HCT116 (cell line): ENCODE data around the gene RNF112. TPM values are rescaled to one million over a fixed set of nuclear protein-coding genes. Genes with fewer than 3 reads are reported as not detected.

Experiments used
- ATAC-seq: fragments of 200-7000 bp; cut with Tn5 transposase; 2 replicates; pipeline ENCODE4 v1.9.1; 2020; ENCODE audit warnings: mild to moderate bottlenecking, moderate library complexity
- BruUV-seq: library from RNA; stranded (reverse); fragments of 400-500 nt; replicated peaks from 2 replicates; lab custom pipeline; 2021; lab: Mats Ljungman, UMichigan
- CTCF ChIA-PET: fragments of 300-600 bp; sonication (Branson Sonifier 250); formaldehyde crosslinking; loops from one replicate; lab custom pipeline; 2021; ENCODE audit warnings: antibody characterized with exemption; lab: Charles Lee
- POLR2A ChIA-PET: fragments of 300-600, 350-600 bp; sonication (Branson Sonifier 250); formaldehyde crosslinking; loops from one replicate; lab custom pipeline; 2021; ENCODE audit warnings: antibody characterized with exemption; lab: Charles Lee
- RAD21 ChIA-PET, 2 experiments: fragments of 300-600 bp; sonication (Branson Sonifier 250); formaldehyde crosslinking; loops; one replicate each; lab custom pipeline; 2023; ENCODE audit warnings: low total read pairs in 2 of 2; ENCODE audit not compliant: uncharacterized antibody in 2 of 2, unreplicated experiment in 2 of 2, low non-redundant PET in 1 of 2; lab: Charles Lee
- DNase-seq: peaks from one replicate; pipeline ENCODE4 v3.0.0-alpha.2; 2010; ENCODE audit warnings: low read depth, low spot score
- H2AFZ ChIP-seq: fragments of 200-600 bp; shearing (Covaris generic), sonication (generic); 2 replicates; pipeline ENCODE4 v1.6.1; 2017; ENCODE audit warnings: low read depth, mixed run types, mixed read lengths, antibody characterized with exemption, low read length; ENCODE audit not compliant: poor library complexity, severe bottlenecking
- H3K27ac ChIP-seq: 2 replicates; pipeline ENCODE4 v1.5.1; 2012; ENCODE audit warnings: low read depth, low read length
- H3K27me3 ChIP-seq: fragments of 200-600 bp; sonication (generic); 2 replicates; pipeline ENCODE4 v1.6.1; 2016; ENCODE audit warnings: mixed run types, low read length, mixed read lengths; ENCODE audit not compliant: insufficient read depth
- H3K36me3 ChIP-seq, 2 experiments: fragments of 200-500 bp in 1 of 2; fragments of 200-600 bp in 1 of 2; sonication (Bioruptor generic) in 1 of 2; sonication (generic) in 1 of 2; 2 replicates each; pipeline versions ENCODE4 v1.5.1 to v1.6.1; 2014 to 2016; ENCODE audit warnings: low read length in 2 of 2, inconsistent platforms in 1 of 2, mixed read lengths in 1 of 2, mixed run types in 1 of 2; ENCODE audit not compliant: insufficient read depth in 2 of 2, control insufficient read depth in 1 of 2
- H3K4me1 ChIP-seq, 2 experiments: fragments of 200-600 bp in 1 of 2; sonication (generic) in 1 of 2; 2 replicates each; pipeline versions ENCODE4 v1.5.1 to v1.6.1; 2012 to 2017; ENCODE audit warnings: low read length in 2 of 2, inconsistent platforms in 1 of 2, mild to moderate bottlenecking in 1 of 2, mixed read lengths in 1 of 2, mixed run types in 1 of 2, moderate library complexity in 1 of 2; ENCODE audit not compliant: insufficient read depth in 2 of 2, control insufficient read depth in 1 of 2
- H3K4me2 ChIP-seq: fragments of 200-600 bp; sonication (generic); 2 replicates; pipeline ENCODE4 v1.6.1; 2017; ENCODE audit warnings: mixed run types, low read length, mixed read lengths
- H3K4me3 ChIP-seq, 2 experiments: fragments of 200-600 bp in 1 of 2; sonication (generic) in 1 of 2; replicated peaks in 1 of 2; 2 replicates each; pipeline ENCODE4 v1.5.1; 2011 to 2016; ENCODE audit warnings: low read length in 2 of 2, control low read depth in 1 of 2, low read depth in 1 of 2, mild to moderate bottlenecking in 1 of 2, mixed read lengths in 1 of 2, mixed run types in 1 of 2
- H3K79me2 ChIP-seq: fragments of 200-600 bp; sonication (generic); 2 replicates; pipeline ENCODE4 v1.6.1; 2017; ENCODE audit warnings: mild to moderate bottlenecking, mixed run types, low read length, moderate library complexity, mixed read lengths; ENCODE audit not compliant: insufficient read depth
- H3K9ac ChIP-seq: fragments of 200-600 bp; sonication (generic); 2 replicates; pipeline ENCODE4 v1.6.1; 2016; ENCODE audit warnings: low read length, mixed read lengths
- H3K9me2 ChIP-seq: fragments of 200-600 bp; sonication (generic), shearing (Covaris generic); 2 replicates; pipeline ENCODE4 v1.6.1; 2017; ENCODE audit warnings: mixed run types, mild to moderate bottlenecking, moderate library complexity; ENCODE audit not compliant: insufficient read depth
- H3K9me3 ChIP-seq, 2 experiments: fragments of 200-500 bp in 1 of 2; fragments of 200-600 bp in 1 of 2; sonication (Bioruptor generic) in 1 of 2; sonication (generic) in 1 of 2; 2 replicates each; pipeline ENCODE4 v1.6.1; 2014 to 2017; ENCODE audit warnings: low read length in 2 of 2, mixed read lengths in 2 of 2, inconsistent platforms in 1 of 2, low read depth in 1 of 2, mild to moderate bottlenecking in 1 of 2, mixed run types in 1 of 2, moderate library complexity in 1 of 2; ENCODE audit not compliant: control insufficient read depth in 1 of 2, insufficient read depth in 1 of 2
- H4K20me1 ChIP-seq: fragments of 200-600 bp; sonication (generic), shearing (Covaris generic); 2 replicates; pipeline ENCODE4 v1.6.1; 2017; ENCODE audit warnings: mixed run types, mild to moderate bottlenecking, moderate library complexity; ENCODE audit not compliant: insufficient read depth
- CBX3 ChIP-seq: IDR thresholded peaks from 2 replicates; pipeline ENCODE4 v1.6.1; 2012; ENCODE audit warnings: low read depth
- CTCF ChIP-seq, 3 experiments: fragments of 200-600 bp in 1 of 3; sonication (generic) in 1 of 3; IDR thresholded peaks in 2 of 3; conservative IDR thresholded peaks in 1 of 3; 2 replicates each; pipeline ENCODE4 v1.5.1; 2012 to 2017; ENCODE audit warnings: low read depth in 2 of 3, low read length in 2 of 3, antibody characterized with exemption in 1 of 3, borderline replicate concordance in 1 of 3, control low read depth in 1 of 3, mild to moderate bottlenecking in 1 of 3, mixed read lengths in 1 of 3, mixed run types in 1 of 3, moderate library complexity in 1 of 3; ENCODE audit not compliant: insufficient read depth in 1 of 3
- POLR2A ChIP-seq: IDR thresholded peaks from 2 replicates; pipeline ENCODE4 v1.7.0; 2011; ENCODE audit warnings: borderline replicate concordance; ENCODE audit not compliant: insufficient read depth, insufficient read length; ENCODE audit errors: extremely low read depth
- REST ChIP-seq: IDR thresholded peaks from 2 replicates; pipeline ENCODE4 v1.6.1; 2012; ENCODE audit warnings: low read depth
- intact Hi-C: fragments of 100-400 bp; cut with micrococcal nuclease; formaldehyde crosslinking; loops from 2 replicates; pipeline ENCODE4 v1.10.0; 2022
- total RNA-seq: library from RNA; stranded (reverse); gene quantifications from one replicate; pipeline ENCODE4 v1.2.1, GENCODE V29; 2021; ENCODE audit not compliant: unreplicated experiment

Gene RNF112
- total RNA-seq, 1 experiment from 2014 or later: 0.98 TPM

GRCh38 chr17:19412984-19413383 lies 2.0 kb downstream of the RNF112 start:
- H3K9me3 ChIP-seq: no peaks in the 10 kb centered on the region
- ChIA-PET POLR2A (no interaction called here), RAD21 (no interaction called here), CTCF (no interaction called here)
- no peak overlapping the region for H3K4me2 ChIP-seq
- no peaks in the 10 kb centered on the region for H3K9me2 ChIP-seq
- H3K4me3 ChIP-seq: no peak overlapping the region
- no peak for TF ChIP-seq POLR2A
- no peak for TF ChIP-seq CTCF (IDR thresholded peaks at IDR 0.05 in 2 of 3, conservative IDR thresholded peaks at IDR 0.05 in 1 of 3; ENCODE audit: borderline replicate concordance in 1 of 3, insufficient read depth in 1 of 3, low read depth in 2 of 3, low read length in 2 of 3)
- no peak for TF ChIP-seq CBX3
- no peak for TF ChIP-seq REST
- H3K27ac ChIP-seq: no peak overlapping the region
- H3K36me3 ChIP-seq: no peaks in the 10 kb centered on the region
- H4K20me1 ChIP-seq: no peaks in the 10 kb centered on the region
- no peaks in the 10 kb centered on the region for H3K27me3 ChIP-seq
- peaks cover 9 to 16% of the 10 kb centered on the region in 2 experiments; a peak in 3 of 4 replicates for H3K4me1 ChIP-seq
- H2AFZ ChIP-seq: no peak overlapping the region
- H3K79me2 ChIP-seq: no peaks in the 10 kb centered on the region
- BruUV-seq: no TSS peak
- ATAC-seq (no peak), DNase-seq (no peak)
- intact Hi-C loops: no loop called here
- H3K9ac ChIP-seq: no peak overlapping the region
